Measurements from ENCODE around the gene SERPINA10. TPM values are rescaled to one million over a fixed set of nuclear protein-coding genes. Genes with fewer than 3 reads are reported as not detected.

Gene SERPINA10
- total and polyA plus RNA-seq, 2 experiments from 2014 or later, result 0.11 TPM; not detected in 1

DNA sequence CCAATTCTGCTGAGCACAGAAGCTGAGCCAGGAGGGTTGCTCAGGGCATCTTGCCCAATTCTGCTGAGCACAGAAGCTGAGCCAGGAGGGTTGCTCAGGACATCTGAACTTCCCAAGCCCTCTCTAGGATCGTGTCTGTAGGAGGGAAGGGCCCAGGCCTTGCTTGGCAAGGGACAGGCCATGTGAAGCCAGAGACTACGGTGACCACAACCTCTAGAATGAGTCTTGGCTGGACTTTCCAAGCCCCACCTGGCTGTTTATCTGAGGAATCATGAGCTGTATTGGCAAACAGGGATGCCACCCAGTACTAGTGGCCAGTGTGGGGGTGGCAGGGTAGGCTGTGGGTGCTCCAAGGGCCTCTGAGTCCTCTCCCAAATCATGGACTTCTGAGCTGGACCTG lies 37.8 kb upstream of the SERPINA10 start:
- Histone ChIP-seq H4K20me1 (replicated peaks; ENCODE audit: insufficient read depth) (no peaks in the 10 kb centered on the region), H3F3A (replicated peaks; ENCODE audit: low read depth) (no peaks in the 10 kb centered on the region), H3K79me2 (replicated peaks; ENCODE audit: insufficient read depth) (no peaks in the 10 kb centered on the region), H3K4me2 (no peak overlapping the region), H3K27ac (ENCODE audit: low read depth) (no peak overlapping the region), H3K4me1 (ENCODE audit: insufficient read depth) (no peaks in the 10 kb centered on the region), H3K36me3 (ENCODE audit: insufficient read depth) (no peaks in the 10 kb centered on the region), H3K9me2 (ENCODE audit: insufficient read depth) (no peaks in the 10 kb centered on the region), H2AFZ (no peak overlapping the region), H3K4me3 (no peak overlapping the region), H3K27me3 (ENCODE audit: insufficient read depth) (no peaks in the 10 kb centered on the region)
- TF ChIP-seq, protein P1, sequence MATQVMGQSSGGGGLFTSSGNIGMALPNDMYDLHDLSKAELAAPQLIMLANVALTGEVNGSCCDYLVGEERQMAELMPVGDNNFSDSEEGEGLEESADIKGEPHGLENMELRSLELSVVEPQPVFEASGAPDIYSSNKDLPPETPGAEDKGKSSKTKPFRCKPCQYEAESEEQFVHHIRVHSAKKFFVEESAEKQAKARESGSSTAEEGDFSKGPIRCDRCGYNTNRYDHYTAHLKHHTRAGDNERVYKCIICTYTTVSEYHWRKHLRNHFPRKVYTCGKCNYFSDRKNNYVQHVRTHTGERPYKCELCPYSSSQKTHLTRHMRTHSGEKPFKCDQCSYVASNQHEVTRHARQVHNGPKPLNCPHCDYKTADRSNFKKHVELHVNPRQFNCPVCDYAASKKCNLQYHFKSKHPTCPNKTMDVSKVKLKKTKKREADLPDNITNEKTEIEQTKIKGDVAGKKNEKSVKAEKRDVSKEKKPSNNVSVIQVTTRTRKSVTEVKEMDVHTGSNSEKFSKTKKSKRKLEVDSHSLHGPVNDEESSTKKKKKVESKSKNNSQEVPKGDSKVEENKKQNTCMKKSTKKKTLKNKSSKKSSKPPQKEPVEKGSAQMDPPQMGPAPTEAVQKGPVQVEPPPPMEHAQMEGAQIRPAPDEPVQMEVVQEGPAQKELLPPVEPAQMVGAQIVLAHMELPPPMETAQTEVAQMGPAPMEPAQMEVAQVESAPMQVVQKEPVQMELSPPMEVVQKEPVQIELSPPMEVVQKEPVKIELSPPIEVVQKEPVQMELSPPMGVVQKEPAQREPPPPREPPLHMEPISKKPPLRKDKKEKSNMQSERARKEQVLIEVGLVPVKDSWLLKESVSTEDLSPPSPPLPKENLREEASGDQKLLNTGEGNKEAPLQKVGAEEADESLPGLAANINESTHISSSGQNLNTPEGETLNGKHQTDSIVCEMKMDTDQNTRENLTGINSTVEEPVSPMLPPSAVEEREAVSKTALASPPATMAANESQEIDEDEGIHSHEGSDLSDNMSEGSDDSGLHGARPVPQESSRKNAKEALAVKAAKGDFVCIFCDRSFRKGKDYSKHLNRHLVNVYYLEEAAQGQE (IDR thresholded peaks at IDR 0.05; ENCODE audit: unreplicated experiment), result no peak
- no peak for TF ChIP-seq CREB1 (CRISPR knock-in tag; IDR thresholded peaks at IDR 0.05; ENCODE audit: low read depth)
- TF ChIP-seq, protein P2, sequence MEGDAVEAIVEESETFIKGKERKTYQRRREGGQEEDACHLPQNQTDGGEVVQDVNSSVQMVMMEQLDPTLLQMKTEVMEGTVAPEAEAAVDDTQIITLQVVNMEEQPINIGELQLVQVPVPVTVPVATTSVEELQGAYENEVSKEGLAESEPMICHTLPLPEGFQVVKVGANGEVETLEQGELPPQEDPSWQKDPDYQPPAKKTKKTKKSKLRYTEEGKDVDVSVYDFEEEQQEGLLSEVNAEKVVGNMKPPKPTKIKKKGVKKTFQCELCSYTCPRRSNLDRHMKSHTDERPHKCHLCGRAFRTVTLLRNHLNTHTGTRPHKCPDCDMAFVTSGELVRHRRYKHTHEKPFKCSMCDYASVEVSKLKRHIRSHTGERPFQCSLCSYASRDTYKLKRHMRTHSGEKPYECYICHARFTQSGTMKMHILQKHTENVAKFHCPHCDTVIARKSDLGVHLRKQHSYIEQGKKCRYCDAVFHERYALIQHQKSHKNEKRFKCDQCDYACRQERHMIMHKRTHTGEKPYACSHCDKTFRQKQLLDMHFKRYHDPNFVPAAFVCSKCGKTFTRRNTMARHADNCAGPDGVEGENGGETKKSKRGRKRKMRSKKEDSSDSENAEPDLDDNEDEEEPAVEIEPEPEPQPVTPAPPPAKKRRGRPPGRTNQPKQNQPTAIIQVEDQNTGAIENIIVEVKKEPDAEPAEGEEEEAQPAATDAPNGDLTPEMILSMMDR (conservative IDR thresholded peaks at IDR 0.05; ENCODE audit: low read depth in 2 of 2), result no peak
- TF ChIP-seq, protein P3, sequence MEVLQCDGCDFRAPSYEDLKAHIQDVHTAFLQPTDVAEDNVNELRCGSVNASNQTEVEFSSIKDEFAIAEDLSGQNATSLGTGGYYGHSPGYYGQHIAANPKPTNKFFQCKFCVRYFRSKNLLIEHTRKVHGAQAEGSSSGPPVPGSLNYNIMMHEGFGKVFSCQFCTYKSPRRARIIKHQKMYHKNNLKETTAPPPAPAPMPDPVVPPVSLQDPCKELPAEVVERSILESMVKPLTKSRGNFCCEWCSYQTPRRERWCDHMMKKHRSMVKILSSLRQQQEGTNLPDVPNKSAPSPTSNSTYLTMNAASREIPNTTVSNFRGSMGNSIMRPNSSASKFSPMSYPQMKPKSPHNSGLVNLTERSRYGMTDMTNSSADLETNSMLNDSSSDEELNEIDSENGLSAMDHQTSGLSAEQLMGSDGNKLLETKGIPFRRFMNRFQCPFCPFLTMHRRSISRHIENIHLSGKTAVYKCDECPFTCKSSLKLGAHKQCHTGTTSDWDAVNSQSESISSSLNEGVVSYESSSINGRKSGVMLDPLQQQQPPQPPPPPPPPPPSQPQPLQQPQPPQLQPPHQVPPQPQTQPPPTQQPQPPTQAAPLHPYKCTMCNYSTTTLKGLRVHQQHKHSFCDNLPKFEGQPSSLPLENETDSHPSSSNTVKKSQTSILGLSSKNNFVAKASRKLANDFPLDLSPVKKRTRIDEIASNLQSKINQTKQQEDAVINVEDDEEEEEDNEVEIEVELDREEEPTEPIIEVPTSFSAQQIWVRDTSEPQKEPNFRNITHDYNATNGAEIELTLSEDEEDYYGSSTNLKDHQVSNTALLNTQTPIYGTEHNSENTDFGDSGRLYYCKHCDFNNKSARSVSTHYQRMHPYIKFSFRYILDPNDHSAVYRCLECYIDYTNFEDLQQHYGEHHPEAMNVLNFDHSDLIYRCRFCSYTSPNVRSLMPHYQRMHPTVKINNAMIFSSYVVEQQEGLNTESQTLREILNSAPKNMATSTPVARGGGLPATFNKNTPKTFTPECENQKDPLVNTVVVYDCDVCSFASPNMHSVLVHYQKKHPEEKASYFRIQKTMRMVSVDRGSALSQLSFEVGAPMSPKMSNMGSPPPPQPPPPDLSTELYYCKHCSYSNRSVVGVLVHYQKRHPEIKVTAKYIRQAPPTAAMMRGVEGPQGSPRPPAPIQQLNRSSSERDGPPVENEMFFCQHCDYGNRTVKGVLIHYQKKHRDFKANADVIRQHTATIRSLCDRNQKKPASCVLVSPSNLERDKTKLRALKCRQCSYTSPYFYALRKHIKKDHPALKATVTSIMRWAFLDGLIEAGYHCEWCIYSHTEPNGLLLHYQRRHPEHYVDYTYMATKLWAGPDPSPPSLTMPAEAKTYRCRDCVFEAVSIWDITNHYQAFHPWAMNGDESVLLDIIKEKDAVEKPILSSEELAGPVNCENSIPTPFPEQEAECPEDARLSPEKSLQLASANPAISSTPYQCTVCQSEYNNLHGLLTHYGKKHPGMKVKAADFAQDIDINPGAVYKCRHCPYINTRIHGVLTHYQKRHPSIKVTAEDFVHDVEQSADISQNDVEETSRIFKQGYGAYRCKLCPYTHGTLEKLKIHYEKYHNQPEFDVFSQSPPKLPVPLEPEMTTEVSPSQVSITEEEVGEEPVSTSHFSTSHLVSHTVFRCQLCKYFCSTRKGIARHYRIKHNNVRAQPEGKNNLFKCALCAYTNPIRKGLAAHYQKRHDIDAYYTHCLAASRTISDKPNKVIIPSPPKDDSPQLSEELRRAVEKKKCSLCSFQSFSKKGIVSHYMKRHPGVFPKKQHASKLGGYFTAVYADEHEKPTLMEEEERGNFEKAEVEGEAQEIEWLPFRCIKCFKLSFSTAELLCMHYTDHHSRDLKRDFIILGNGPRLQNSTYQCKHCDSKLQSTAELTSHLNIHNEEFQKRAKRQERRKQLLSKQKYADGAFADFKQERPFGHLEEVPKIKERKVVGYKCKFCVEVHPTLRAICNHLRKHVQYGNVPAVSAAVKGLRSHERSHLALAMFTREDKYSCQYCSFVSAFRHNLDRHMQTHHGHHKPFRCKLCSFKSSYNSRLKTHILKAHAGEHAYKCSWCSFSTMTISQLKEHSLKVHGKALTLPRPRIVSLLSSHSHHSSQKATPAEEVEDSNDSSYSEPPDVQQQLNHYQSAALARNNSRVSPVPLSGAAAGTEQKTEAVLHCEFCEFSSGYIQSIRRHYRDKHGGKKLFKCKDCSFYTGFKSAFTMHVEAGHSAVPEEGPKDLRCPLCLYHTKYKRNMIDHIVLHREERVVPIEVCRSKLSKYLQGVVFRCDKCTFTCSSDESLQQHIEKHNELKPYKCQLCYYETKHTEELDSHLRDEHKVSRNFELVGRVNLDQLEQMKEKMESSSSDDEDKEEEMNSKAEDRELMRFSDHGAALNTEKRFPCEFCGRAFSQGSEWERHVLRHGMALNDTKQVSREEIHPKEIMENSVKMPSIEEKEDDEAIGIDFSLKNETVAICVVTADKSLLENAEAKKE (CRISPR knock-in tag; IDR thresholded peaks at IDR 0.05), result no peak
- Mint-ChIP-seq H3K27me3 (ENCODE audit: insufficient read depth, low read depth, poor library complexity) (peaks cover 3% of the 10 kb centered on the region), H3K4me3 (no peak overlapping the region), H3K9me3 (no peaks in the 10 kb centered on the region), H3K4me1 (peaks cover 6% of the 10 kb centered on the region; the same call in 2 of the 3 replicates), H3K36me3 (ENCODE audit: low read depth) (no peaks in the 10 kb centered on the region), H3K27ac (no peak overlapping the region)
- DNase-seq (ENCODE audit: low spot score), result no peak
- ATAC-seq, result no peak

Data from GM23338 (cell line).